Esophagus muscularis mucosa (tissue), 4 donors: Measurements from ENCODE around the gene WDR37. TPM values are rescaled to one million over a fixed set of nuclear protein-coding genes. Genes with fewer than 3 reads are reported as not detected.

ENCODE experiments used
- DNase-seq: peaks from one replicate; pipeline ENCODE4 v3.0.0-alpha.2; 2017; ENCODE audit errors: extremely low spot score
- H3K27ac ChIP-seq, 4 donors: fragments of 200-600 bp; sonication (generic); replicated peaks in 1 of 4; 1 replicate in 3 of 4; 2 replicates in 1 of 4; pipeline ENCODE4 v1.5.1; 2016 to 2019; ENCODE audit warnings: mild to moderate bottlenecking in 1 of 4
- H3K27me3 ChIP-seq, 4 donors: fragments of 200-600 bp; sonication (generic); one replicate each; pipeline versions ENCODE4 v1.5.1 to v1.6.0; 2016 to 2019
- H3K36me3 ChIP-seq, 4 donors: fragments of 200-600 bp; sonication (generic); one replicate each; pipeline ENCODE4 v1.5.1; 2016 to 2019
- H3K4me1 ChIP-seq, 4 donors: fragments of 200-600 bp; sonication (generic); one replicate each; pipeline ENCODE4 v1.5.1; 2016 to 2019
- H3K4me3 ChIP-seq, 4 donors: fragments of 200-600 bp; sonication (generic); 1 replicate in 2 of 4; 2 replicates in 2 of 4; pipeline ENCODE4 v1.5.1; 2016 to 2019; ENCODE audit warnings: mild to moderate bottlenecking in 4 of 4, moderate library complexity in 1 of 4
- H3K9me3 ChIP-seq, 4 donors: fragments of 200-600 bp; sonication (generic); 1 replicate in 3 of 4; 2 replicates in 1 of 4; pipeline ENCODE4 v1.5.1; 2016 to 2019
- EP300 ChIP-seq: sonication (generic); formaldehyde crosslinking; IDR thresholded peaks from one replicate; pipeline ENCODE4 v1.6.1; 2017; ENCODE audit warnings: antibody characterized with exemption
- POLR2A ChIP-seq: fragments of 450-650 bp; IDR thresholded peaks from one replicate; pipeline ENCODE4 v1.6.1; 2017; ENCODE audit warnings: antibody characterized with exemption, moderate library complexity, mild to moderate bottlenecking, low read depth
- POLR2AphosphoS5 ChIP-seq, 2 donors: sonication (generic); formaldehyde crosslinking; IDR thresholded peaks; one replicate each; pipeline ENCODE4 v1.6.1; 2017; ENCODE audit warnings: antibody characterized with exemption in 2 of 2
- WGBS: methylation state at CpG from one replicate; pipeline ENCODE4 v1.1.5; 2018; 5-methylcytosine and 5-hydroxymethylcytosine counted together
- intact Hi-C: fragments of 100-400 bp; cut with DNase I; formaldehyde crosslinking; loops from one replicate; pipeline ENCODE4 v1.15.1; 2023
- total RNA-seq, 4 donors: library from RNA; depleted of rRNA; stranded (reverse); fragments of >200 nt; gene quantifications; one replicate each; pipeline versions ENCODE4 v1.1.0 to v1.2.1, GENCODE V29; 2016
- TF ChIP-seq, protein P1 (sequence below), 3 experiments: fragments of 200-600 bp in 2 of 3; fragments of 450-650 bp in 1 of 3; sonication (generic) in 2 of 3; IDR thresholded peaks; one replicate each; pipeline ENCODE4 v1.5.1; 2017 to 2019; ENCODE audit warnings: antibody characterized with exemption in 3 of 3, mild to moderate bottlenecking in 2 of 3, moderate library complexity in 1 of 3

The WDR37 gene
- total RNA-seq, 4 donors from 2014 or later = 9.1 to 17.2 (median 13.2) TPM

DNA sequence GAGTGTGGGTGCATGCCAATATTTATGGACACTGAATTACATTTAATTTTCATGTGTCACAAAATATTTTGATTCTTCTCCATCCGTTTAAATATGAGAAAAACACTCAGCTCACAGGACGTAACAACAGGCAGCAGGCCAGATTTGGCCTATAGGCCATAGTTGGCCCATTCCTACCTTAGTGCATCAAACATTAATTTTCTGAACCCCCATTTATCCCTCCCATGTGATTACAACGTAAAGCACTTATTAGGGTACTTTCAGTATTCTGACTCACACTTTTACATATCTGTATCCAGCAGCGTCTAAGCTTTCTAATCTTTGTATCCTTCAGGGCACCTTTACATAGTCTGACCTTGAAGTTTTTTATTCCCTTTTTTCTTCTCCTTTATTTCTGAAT, 11.2 kb upstream of the WDR37 start:
- Histone ChIP-seq H3K27me3 (no peaks in the 10 kb centered on the region), H3K4me1 (peaks cover 17 to 37% (median 27%) of the 10 kb centered on the region in 4 donors), H3K27ac (peak overlapping the region in 1 of 4 donors; percentile 69), H3K9me3 (no peaks in the 10 kb centered on the region), H3K4me3 (no peak overlapping the region), H3K36me3 (peaks cover 13 to 40% (median 30%) of the 10 kb centered on the region in 4 donors)
- intact Hi-C loops = no loop called here
- no peak for TF ChIP-seq POLR2AphosphoS5 (IDR thresholded peaks at IDR 0.05)
- TF ChIP-seq, protein P1, sequence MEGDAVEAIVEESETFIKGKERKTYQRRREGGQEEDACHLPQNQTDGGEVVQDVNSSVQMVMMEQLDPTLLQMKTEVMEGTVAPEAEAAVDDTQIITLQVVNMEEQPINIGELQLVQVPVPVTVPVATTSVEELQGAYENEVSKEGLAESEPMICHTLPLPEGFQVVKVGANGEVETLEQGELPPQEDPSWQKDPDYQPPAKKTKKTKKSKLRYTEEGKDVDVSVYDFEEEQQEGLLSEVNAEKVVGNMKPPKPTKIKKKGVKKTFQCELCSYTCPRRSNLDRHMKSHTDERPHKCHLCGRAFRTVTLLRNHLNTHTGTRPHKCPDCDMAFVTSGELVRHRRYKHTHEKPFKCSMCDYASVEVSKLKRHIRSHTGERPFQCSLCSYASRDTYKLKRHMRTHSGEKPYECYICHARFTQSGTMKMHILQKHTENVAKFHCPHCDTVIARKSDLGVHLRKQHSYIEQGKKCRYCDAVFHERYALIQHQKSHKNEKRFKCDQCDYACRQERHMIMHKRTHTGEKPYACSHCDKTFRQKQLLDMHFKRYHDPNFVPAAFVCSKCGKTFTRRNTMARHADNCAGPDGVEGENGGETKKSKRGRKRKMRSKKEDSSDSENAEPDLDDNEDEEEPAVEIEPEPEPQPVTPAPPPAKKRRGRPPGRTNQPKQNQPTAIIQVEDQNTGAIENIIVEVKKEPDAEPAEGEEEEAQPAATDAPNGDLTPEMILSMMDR (IDR thresholded peaks at IDR 0.05) = no peak
- TF ChIP-seq EP300 = no peak
- 80% methylated on average over 4 of the region's 4 CpGs for whole genome bisulfite sequencing
- DNase-seq = no peak

DNA sequence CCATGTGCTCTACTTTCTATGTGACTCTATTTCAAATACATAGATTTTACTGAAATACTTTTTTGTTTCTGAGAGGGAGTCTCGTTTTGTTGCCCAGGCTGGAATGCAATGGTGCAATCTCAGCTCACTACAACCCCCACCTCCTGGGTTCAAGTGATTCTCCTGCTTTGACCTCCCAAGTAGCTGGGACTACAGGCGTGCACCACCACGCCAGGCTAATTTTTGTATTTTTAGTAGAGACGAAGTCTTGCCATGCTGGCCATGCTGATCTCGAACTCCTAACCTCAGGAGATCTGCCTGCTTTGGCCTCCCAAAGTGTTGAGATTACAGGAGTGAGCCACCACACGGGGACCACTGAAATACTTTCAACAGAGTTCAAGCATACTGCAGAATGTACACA, 10.8 kb upstream of the WDR37 start:
- no peak overlapping the region for H3K27ac ChIP-seq
- TF ChIP-seq, protein P1 (IDR thresholded peaks at IDR 0.05) = no peak
- H3K27me3 ChIP-seq = no peaks in the 10 kb centered on the region
- intact Hi-C loops = no loop called here
- no peaks in the 10 kb centered on the region for H3K9me3 ChIP-seq
- H3K36me3 ChIP-seq = peaks cover 13 to 35% (median 26%) of the 10 kb centered on the region in 4 donors
- H3K4me1 ChIP-seq = peaks cover 21 to 41% (median 32%) of the 10 kb centered on the region in 4 donors
- DNase-seq = no peak
- 75% methylated on average over 6 of the region's 6 CpGs for WGBS
- no peak overlapping the region for H3K4me3 ChIP-seq

DNA sequence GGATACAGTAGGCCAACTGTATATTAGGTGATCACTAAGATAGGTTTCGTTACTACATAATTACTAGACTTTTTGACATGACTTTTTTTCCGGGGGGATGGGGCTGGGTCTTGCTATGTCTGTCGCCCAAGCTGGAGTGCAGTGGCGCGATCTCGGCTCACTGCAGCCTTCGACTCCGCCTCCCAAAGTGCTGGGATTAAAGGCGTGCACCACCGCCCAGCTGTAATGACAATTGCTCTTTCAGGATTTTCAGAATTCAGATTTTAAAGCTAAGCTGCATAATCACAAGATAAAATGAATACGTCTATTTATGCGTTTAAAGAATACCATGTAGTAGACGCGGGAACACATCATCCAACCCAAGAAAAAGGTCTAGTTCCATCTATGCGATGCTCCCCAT, 8.2 kb upstream of the WDR37 start:
- intact Hi-C loops = no loop called here
- no peak for DNase-seq
- TF ChIP-seq POLR2A = no peak
- H3K36me3 ChIP-seq = peaks cover 0 to 28% (median 18%) of the 10 kb centered on the region in 4 donors
- peaks cover 32 to 61% (median 45%) of the 10 kb centered on the region in 4 donors for H3K4me1 ChIP-seq
- no peaks in the 10 kb centered on the region for H3K27me3 ChIP-seq
- peak overlapping the region; percentile 69 to 83 (median 78) for H3K4me3 ChIP-seq
- WGBS = 6% methylated on average over 15 of the region's 15 CpGs
- peak overlapping the region; percentile 96 to 98 (median 98) for H3K27ac ChIP-seq
- H3K9me3 ChIP-seq = no peaks in the 10 kb centered on the region

DNA sequence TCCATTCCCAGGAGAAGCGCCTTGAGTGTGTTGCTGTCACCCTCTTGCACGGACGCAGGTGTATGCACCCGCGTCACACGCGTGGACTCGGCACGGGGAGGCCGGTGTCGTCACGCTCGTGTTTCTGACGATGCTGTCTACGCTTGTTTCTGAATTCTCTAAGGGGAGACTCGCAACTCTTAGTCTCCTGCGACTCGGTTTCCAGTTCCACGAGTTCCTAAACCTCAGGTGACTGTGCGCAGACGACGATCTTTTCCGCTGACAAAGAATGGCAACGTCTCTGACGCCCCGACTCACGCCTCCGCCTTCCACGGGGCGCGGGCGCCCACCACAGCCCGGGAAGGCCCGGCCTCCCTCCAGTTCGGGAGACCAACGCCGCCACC, 7.8 kb upstream of the WDR37 start:
- Histone ChIP-seq H3K4me3 (peak overlapping the region; percentile 69 to 83 (median 78)), H3K36me3 (peaks cover 0 to 28% (median 20%) of the 10 kb centered on the region in 4 donors), H3K4me1 (peaks cover 32 to 61% (median 46%) of the 10 kb centered on the region in 4 donors), H3K27ac (peak overlapping the region; percentile 96 to 98 (median 98)), H3K27me3 (no peaks in the 10 kb centered on the region), H3K9me3 (no peaks in the 10 kb centered on the region)
- 1% methylated on average over 29 of the region's 37 CpGs for WGBS
- intact Hi-C loops = no loop called here
- TF ChIP-seq, protein P1 (IDR thresholded peaks at IDR 0.05) = no peak
- TF ChIP-seq POLR2AphosphoS5 (IDR thresholded peaks at IDR 0.05) (peak in 1 of 2 donors; percentile 44), EP300 (peak; percentile 61)
- DNase-seq = no peak

DNA sequence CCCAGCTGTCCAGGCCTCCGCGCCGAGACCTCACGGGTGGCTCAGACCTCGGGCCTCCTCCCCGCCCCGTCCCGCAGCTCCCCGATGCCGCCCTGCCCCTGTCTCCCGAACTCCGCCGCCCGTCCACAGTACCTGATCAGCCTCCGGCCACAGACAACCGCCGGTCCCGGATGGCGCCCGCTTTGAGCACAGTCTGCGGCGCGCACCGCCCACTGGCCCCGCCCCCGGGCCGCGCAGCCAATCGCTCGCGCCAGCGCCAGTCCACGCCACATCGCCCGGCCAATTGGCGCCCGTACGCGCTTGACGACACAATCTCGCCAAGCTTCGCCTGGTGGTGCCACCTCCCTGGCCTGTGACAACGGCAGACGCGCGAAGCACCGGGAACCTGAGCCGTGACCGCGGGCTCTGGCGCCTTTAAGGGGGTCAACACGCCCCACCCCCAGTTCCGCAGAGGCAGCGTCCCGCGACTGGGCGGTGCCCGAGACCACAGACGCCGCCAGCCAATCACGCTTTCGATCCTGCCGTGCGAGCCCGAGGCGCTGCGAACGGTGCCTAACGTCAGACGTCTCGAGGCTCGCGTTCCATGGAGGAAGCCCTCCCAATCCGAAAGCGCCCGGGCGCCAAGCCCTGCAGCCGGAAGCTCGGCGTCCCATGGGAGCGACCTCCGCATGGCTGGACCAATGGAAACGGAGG, 7.3 kb upstream of the WDR37 start, which contains the start of gene IDI1:
Gene IDI1 (minus strand): TSS at position 388 of the 693 bp plus-strand sequence. CDS start 116 bp downstream, at position 272.
- intact Hi-C loops = no loop called here
- TF ChIP-seq EP300 = no peak
- peak; percentile 90 to 97 for TF ChIP-seq POLR2AphosphoS5 (IDR thresholded peaks at IDR 0.05)
- TF ChIP-seq, protein P1 (IDR thresholded peaks at IDR 0.05) = no peak
- peak; percentile 80 for TF ChIP-seq POLR2A
- H3K27ac ChIP-seq = peak within 1 kb of the TSS; percentile 96 to 98 (median 98)

More for the DNA sequence above, 7.3 kb upstream of the WDR37 start, which contains the start of gene IDI1:
- Histone ChIP-seq H3K9me3 (no peaks in the 10 kb centered on the region), H3K4me1 (peaks cover 35 to 65% (median 50%) of the 10 kb centered on the region in 4 donors), H3K4me3 (peak within 1 kb of the TSS; percentile 69 to 83 (median 78)), H3K36me3 (peaks cover 0 to 28% (median 22%) of the 10 kb centered on the region in 4 donors), H3K27me3 (no peaks in the 10 kb centered on the region)
- peak; percentile 99 for DNase-seq
- WGBS = 0% methylated on average over 5 of the region's 83 CpGs
